ENCODE results near the gene CDIP1. TPM values are rescaled to one million over a fixed set of nuclear protein-coding genes. Genes with fewer than 3 reads are reported as not detected.
A peak's percentile ranks its signal among the peaks of the same experiment; 100 is the strongest.

Gene CDIP1
- total and polyA plus RNA-seq, 2 experiments from 2014 or later = 39.2 to 57.6 TPM

GRCh38 chr16:4510131-4510530 is 28.4 kb downstream of the CDIP1 start:
- Histone ChIP-seq H3K9me2 (ENCODE audit: insufficient read depth) (no peaks in the 10 kb centered on the region), H3K27me3 (ENCODE audit: insufficient read depth) (no peaks in the 10 kb centered on the region), H2AFZ (no peak overlapping the region), H3K79me2 (replicated peaks; ENCODE audit: insufficient read depth) (no peaks in the 10 kb centered on the region), H3K4me1 (ENCODE audit: insufficient read depth) (peaks cover 8% of the 10 kb centered on the region), H3K27ac (ENCODE audit: low read depth) (no peak overlapping the region), H3F3A (replicated peaks; ENCODE audit: low read depth) (0 out of 2 replicates have a peak, but pooled peaks cover 7% of the 10 kb centered on the region), H4K20me1 (replicated peaks; ENCODE audit: insufficient read depth) (peaks cover 11% of the 10 kb centered on the region), H3K4me2 (no peak overlapping the region), H3K4me3 (no peak overlapping the region), H3K36me3 (ENCODE audit: insufficient read depth) (no peaks in the 10 kb centered on the region)
- H3K4me3 Mint-ChIP-seq = no peak overlapping the region
- H3K9me3 Mint-ChIP-seq = no peaks in the 10 kb centered on the region
- H3K27ac Mint-ChIP-seq = no peak overlapping the region
- peaks cover 15% of the 10 kb centered on the region for H3K27me3 Mint-ChIP-seq (ENCODE audit: insufficient read depth, low read depth, poor library complexity)
- no peak for DNase-seq (ENCODE audit: low spot score)
- peaks cover 15% of the 10 kb centered on the region for H3K4me1 Mint-ChIP-seq
- TF ChIP-seq JUNB (IDR thresholded peaks at IDR 0.05; ENCODE audit: unreplicated experiment) = no peak
- no peak for TF ChIP-seq ZNF114 (CRISPR knock-in tag; IDR thresholded peaks at IDR 0.05)
- peak; percentile 13; the same call in 1 of the 2 replicates for TF ChIP-seq POLR2AphosphoS5 (IDR thresholded peaks at IDR 0.05; ENCODE audit: low read depth)
- H3K36me3 Mint-ChIP-seq (ENCODE audit: low read depth) = peaks cover 39% of the 10 kb centered on the region
- no peak for ATAC-seq

DNA sequence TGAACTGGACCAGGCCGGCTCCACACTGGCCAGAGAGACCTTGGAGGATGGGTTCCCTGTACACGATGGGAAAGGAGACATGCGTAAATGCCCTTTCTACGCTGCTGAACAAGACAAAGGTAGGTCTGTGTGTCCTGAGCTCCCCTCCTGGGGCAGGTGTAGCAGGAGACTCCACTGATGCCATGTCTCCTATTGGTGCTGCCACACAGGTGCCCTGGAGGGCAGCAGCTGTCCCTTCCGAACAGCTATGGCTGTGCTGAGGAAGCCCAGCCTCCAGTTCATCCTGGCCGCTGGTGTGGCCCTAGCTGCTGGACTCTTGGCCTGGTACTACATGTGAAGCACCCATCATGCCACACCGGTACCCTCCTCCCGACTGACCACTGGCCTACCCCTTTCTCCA is 29.2 kb downstream of the CDIP1 start:
- Histone ChIP-seq H3K27me3 (ENCODE audit: insufficient read depth) (no peaks in the 10 kb centered on the region), H3K4me2 (no peak overlapping the region), H3K79me2 (replicated peaks; ENCODE audit: insufficient read depth) (no peaks in the 10 kb centered on the region), H4K20me1 (replicated peaks; ENCODE audit: insufficient read depth) (peaks cover 6% of the 10 kb centered on the region), H3K27ac (ENCODE audit: low read depth) (no peak overlapping the region), H3K4me3 (no peak overlapping the region), H3K4me1 (ENCODE audit: insufficient read depth) (0 out of 2 replicates have a peak, but pooled peaks cover 3% of the 10 kb centered on the region), H3K36me3 (ENCODE audit: insufficient read depth) (no peaks in the 10 kb centered on the region), H3F3A (replicated peaks; ENCODE audit: low read depth) (0 out of 2 replicates have a peak, but pooled peaks cover 7% of the 10 kb centered on the region), H3K9me2 (ENCODE audit: insufficient read depth) (no peaks in the 10 kb centered on the region), H2AFZ (no peak overlapping the region)
- Mint-ChIP-seq H3K4me3 (no peak overlapping the region), H3K36me3 (ENCODE audit: low read depth) (peaks cover 39% of the 10 kb centered on the region), H3K4me1 (peaks cover 9% of the 10 kb centered on the region), H3K27ac (no peak overlapping the region), H3K9me3 (no peaks in the 10 kb centered on the region), H3K27me3 (ENCODE audit: insufficient read depth, low read depth, poor library complexity) (peaks cover 15% of the 10 kb centered on the region)
- DNase-seq (ENCODE audit: low spot score) = no peak
- ATAC-seq = no peak
- TF ChIP-seq STAT1 (IDR thresholded peaks at IDR 0.05; ENCODE audit: unreplicated experiment) = no peak
- no peak for TF ChIP-seq POLR2AphosphoS5 (IDR thresholded peaks at IDR 0.05; ENCODE audit: low read depth)
- no peak for TF ChIP-seq ZNF114 (CRISPR knock-in tag; IDR thresholded peaks at IDR 0.05)
- no peak for TF ChIP-seq ZNF331 (CRISPR knock-in tag; IDR thresholded peaks at IDR 0.05; ENCODE audit: low read depth)
- no peak for TF ChIP-seq EZH2phosphoT487 (IDR thresholded peaks at IDR 0.05; ENCODE audit: unreplicated experiment)
- no peak for TF ChIP-seq NANOG (IDR thresholded peaks at IDR 0.05; ENCODE audit: borderline replicate concordance)
- TF ChIP-seq, protein P1, sequence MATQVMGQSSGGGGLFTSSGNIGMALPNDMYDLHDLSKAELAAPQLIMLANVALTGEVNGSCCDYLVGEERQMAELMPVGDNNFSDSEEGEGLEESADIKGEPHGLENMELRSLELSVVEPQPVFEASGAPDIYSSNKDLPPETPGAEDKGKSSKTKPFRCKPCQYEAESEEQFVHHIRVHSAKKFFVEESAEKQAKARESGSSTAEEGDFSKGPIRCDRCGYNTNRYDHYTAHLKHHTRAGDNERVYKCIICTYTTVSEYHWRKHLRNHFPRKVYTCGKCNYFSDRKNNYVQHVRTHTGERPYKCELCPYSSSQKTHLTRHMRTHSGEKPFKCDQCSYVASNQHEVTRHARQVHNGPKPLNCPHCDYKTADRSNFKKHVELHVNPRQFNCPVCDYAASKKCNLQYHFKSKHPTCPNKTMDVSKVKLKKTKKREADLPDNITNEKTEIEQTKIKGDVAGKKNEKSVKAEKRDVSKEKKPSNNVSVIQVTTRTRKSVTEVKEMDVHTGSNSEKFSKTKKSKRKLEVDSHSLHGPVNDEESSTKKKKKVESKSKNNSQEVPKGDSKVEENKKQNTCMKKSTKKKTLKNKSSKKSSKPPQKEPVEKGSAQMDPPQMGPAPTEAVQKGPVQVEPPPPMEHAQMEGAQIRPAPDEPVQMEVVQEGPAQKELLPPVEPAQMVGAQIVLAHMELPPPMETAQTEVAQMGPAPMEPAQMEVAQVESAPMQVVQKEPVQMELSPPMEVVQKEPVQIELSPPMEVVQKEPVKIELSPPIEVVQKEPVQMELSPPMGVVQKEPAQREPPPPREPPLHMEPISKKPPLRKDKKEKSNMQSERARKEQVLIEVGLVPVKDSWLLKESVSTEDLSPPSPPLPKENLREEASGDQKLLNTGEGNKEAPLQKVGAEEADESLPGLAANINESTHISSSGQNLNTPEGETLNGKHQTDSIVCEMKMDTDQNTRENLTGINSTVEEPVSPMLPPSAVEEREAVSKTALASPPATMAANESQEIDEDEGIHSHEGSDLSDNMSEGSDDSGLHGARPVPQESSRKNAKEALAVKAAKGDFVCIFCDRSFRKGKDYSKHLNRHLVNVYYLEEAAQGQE (IDR thresholded peaks at IDR 0.05; ENCODE audit: unreplicated experiment) = no peak
- no peak for TF ChIP-seq ETS1 (IDR thresholded peaks at IDR 0.05)
- TF ChIP-seq JUNB (IDR thresholded peaks at IDR 0.05; ENCODE audit: unreplicated experiment) = no peak
- no peak for TF ChIP-seq EZH2 (IDR thresholded peaks at IDR 0.05; ENCODE audit: low read depth, unreplicated experiment)
- no peak for TF ChIP-seq ZNF462 (CRISPR knock-in tag; IDR thresholded peaks at IDR 0.05)
